Right lobe of liver (tissue), 4 donors: ENCODE results near the gene ENTHD1.

Source experiments
- CTCF ChIP-seq, 4 donors: fragments of 200-600 bp in 3 of 4; fragments of 450-650 bp in 1 of 4; IDR thresholded peaks; one replicate each; pipeline versions ENCODE4 v1.5.1 to v1.8.0; 2016 to 2022; ENCODE audit warnings: antibody characterized with exemption in 4 of 4, mild to moderate bottlenecking in 2 of 4
- POLR2A ChIP-seq: fragments of 450-650 bp; IDR thresholded peaks from one replicate; pipeline ENCODE4 v1.6.1; 2017; ENCODE audit warnings: antibody characterized with exemption, mild to moderate bottlenecking
- donor health status: DM: no; HTN: no; CAD: no.
- donor health status: DM: no; HTN: no; CAD: no.
- donor health status: DM: no; HTN: yes; CAD: no.

DNA sequence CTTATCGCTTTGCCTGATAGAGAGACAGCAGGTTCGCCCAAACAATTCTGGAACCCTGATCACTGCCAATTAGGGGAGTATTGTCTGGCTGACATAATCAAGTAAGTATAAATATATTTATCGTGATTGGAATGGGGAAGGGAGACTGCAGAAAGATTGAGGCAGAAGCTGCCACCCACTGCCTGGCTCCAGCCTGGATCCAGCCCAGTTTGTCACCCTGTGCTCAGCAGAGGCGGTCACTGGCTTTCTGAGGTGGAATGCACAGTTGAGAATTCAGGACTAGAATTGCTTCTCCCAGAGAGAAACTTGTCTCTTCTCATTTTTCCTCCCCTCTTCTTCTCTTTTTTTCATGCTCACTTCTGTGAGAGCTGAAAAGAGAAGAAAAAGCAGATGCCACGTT lies 33.2 kb upstream of the ENTHD1 start:
- TF ChIP-seq CTCF (IDR thresholded peaks at IDR 0.05), result no peak
- TF ChIP-seq POLR2A, result no peak
